HepG2 (cell line): ENCODE data around the gene JMJD8. TPM values are rescaled to one million over a fixed set of nuclear protein-coding genes. Genes with fewer than 3 reads are reported as not detected.

Experiments used
- ATAC-seq: fragments of 200-7000 bp; cut with Tn5 transposase; 3 replicates; pipeline ENCODE4 v1.9.1; 2020; ENCODE audit warnings: mild to moderate bottlenecking, moderate library complexity
- BruUV-seq: library from RNA; stranded (reverse); fragments of 400-500 nt; replicated peaks from 2 replicates; lab custom pipeline; 2021; lab: Mats Ljungman, UMichigan
- CTCF ChIA-PET: fragments of 300-600 bp; formaldehyde crosslinking; extraction: SDS; loops from one replicate; lab custom pipeline; 2021; ENCODE audit warnings: low total read pairs, inconsistent platforms, low intra/inter-chr PET ratio; lab: Yijun Ruan, JAX
- POLR2A ChIA-PET: fragments of 350-600 bp; sonication (Branson Sonifier 250); formaldehyde crosslinking; loops from one replicate; lab custom pipeline; 2020; ENCODE audit warnings: antibody characterized with exemption, inconsistent platforms; lab: Yijun Ruan, JAX
- DNase-seq: peaks from one replicate; pipeline ENCODE4 v3.0.0-alpha.2; 2015; ENCODE audit warnings: low spot score
- FAIRE-seq: peaks from 3 replicates; lab custom pipeline; 2011; peaks lifted over from hg19 to GRCh38; lab: Jason Lieb, UNC
- H2AFZ ChIP-seq: one replicate; pipeline ENCODE4 v1.6.1; 2011; ENCODE audit warnings: low read length, inconsistent platforms
- H3K27ac ChIP-seq: fragments of 300-600 bp; 3 replicates; pipeline ENCODE4 v1.8.0; 2011; ENCODE audit warnings: mixed run types, mild to moderate bottlenecking, mixed read lengths, low read length, inconsistent platforms; ENCODE audit not compliant: insufficient read depth; ENCODE audit errors: extremely low read length
- H3K27me3 ChIP-seq, 2 experiments: fragments of 200-600 bp in 1 of 2; 2 replicates in 1 of 2; 3 replicates in 1 of 2; pipeline versions ENCODE4 v1.6.0 to v1.8.0; 2011; ENCODE audit warnings: low read length in 2 of 2, mild to moderate bottlenecking in 2 of 2, moderate library complexity in 2 of 2, inconsistent platforms in 1 of 2; ENCODE audit not compliant: insufficient read depth in 2 of 2, control insufficient read depth in 1 of 2
- H3K36me3 ChIP-seq, 2 experiments: fragments of 200-600 bp in 1 of 2; replicated peaks in 1 of 2; 2 replicates in 1 of 2; 3 replicates in 1 of 2; pipeline versions ENCODE4 v1.5.1 to v1.8.0; 2011; ENCODE audit warnings: low read length in 2 of 2, inconsistent platforms in 1 of 2; ENCODE audit not compliant: insufficient read depth in 2 of 2, control insufficient read depth in 1 of 2
- H3K4me1 ChIP-seq: 2 replicates; pipeline ENCODE4 v1.5.1; 2012; ENCODE audit warnings: low read length, inconsistent platforms; ENCODE audit not compliant: insufficient read depth
- H3K4me2 ChIP-seq: 2 replicates; pipeline ENCODE4 v1.6.0; 2011; ENCODE audit warnings: low read depth, low read length, inconsistent platforms
- H3K4me3 ChIP-seq, 3 experiments: fragments of 200-600 bp in 1 of 3; sonication (generic), shearing (Covaris generic) in 1 of 3; replicated peaks in 1 of 3; 2 replicates each; pipeline ENCODE4 v1.5.1; 2011 to 2016; ENCODE audit warnings: low read length in 3 of 3, inconsistent platforms in 2 of 3, low read depth in 2 of 3, mild to moderate bottlenecking in 2 of 3, control low read depth in 1 of 3, mixed read lengths in 1 of 3; ENCODE audit not compliant: insufficient read depth in 1 of 3
- H3K79me2 ChIP-seq: one replicate; pipeline ENCODE4 v1.6.1; 2011; ENCODE audit warnings: low read length, inconsistent platforms; ENCODE audit not compliant: insufficient read depth
- H3K9ac ChIP-seq: 2 replicates; pipeline ENCODE4 v1.6.0; 2011; ENCODE audit warnings: mild to moderate bottlenecking, low read depth, low read length, inconsistent platforms; ENCODE audit not compliant: insufficient read depth
- H3K9me3 ChIP-seq: 2 replicates; pipeline ENCODE4 v1.5.1; 2012; ENCODE audit warnings: mild to moderate bottlenecking, low read length
- H4K20me1 ChIP-seq: 2 replicates; pipeline ENCODE4 v1.6.0; 2011; ENCODE audit warnings: inconsistent platforms, mild to moderate bottlenecking, low read length, moderate library complexity; ENCODE audit not compliant: insufficient read depth
- ADNP ChIP-seq: sonication (generic); formaldehyde crosslinking; IDR thresholded peaks from 2 replicates; pipeline ENCODE4 v1.4.0; 2020; ENCODE audit warnings: missing genetic modification reagents
- AGO1 ChIP-seq: fragments of 200-400 bp; formaldehyde crosslinking; IDR thresholded peaks from 2 replicates; pipeline ENCODE4 v1.6.1; 2017; ENCODE audit warnings: mild to moderate bottlenecking, low read depth, low read length, moderate library complexity; ENCODE audit not compliant: poor library complexity, severe bottlenecking
- ATF7-NPFF ChIP-seq: sonication (generic); formaldehyde crosslinking; IDR thresholded peaks from 2 replicates; pipeline ENCODE4 v1.8.1; 2023; ENCODE audit warnings: mild to moderate bottlenecking, low read depth, missing genetic modification reagents, moderate library complexity
- CCDC6 ChIP-seq: sonication (generic); formaldehyde crosslinking; IDR thresholded peaks from 2 replicates; pipeline ENCODE4 v1.8.1; 2022; ENCODE audit warnings: mild to moderate bottlenecking, missing genetic modification reagents, moderate library complexity
- CHD4 ChIP-seq: fragments of 200-600 bp; sonication (generic); IDR thresholded peaks from 2 replicates; pipeline ENCODE4 v1.7.0; 2017; ENCODE audit warnings: mild to moderate bottlenecking, low read length, borderline replicate concordance
- DNMT3B ChIP-seq: conservative IDR thresholded peaks from 2 replicates; pipeline ENCODE4 v1.6.1; 2016; ENCODE audit warnings: missing biosample characterization, control low read depth
- ELK4 ChIP-seq: sonication (generic); formaldehyde crosslinking; IDR thresholded peaks from 2 replicates; pipeline ENCODE4 v1.9.0; 2021; ENCODE audit warnings: missing genetic modification reagents, borderline replicate concordance
- KDM5B ChIP-seq: sonication (generic); formaldehyde crosslinking; IDR thresholded peaks from 2 replicates; pipeline ENCODE4 v1.4.0; 2020; ENCODE audit warnings: missing genetic modification reagents, mild to moderate bottlenecking, borderline replicate concordance
- KLF13 ChIP-seq: sonication (generic); formaldehyde crosslinking; IDR thresholded peaks from 2 replicates; pipeline ENCODE4 v1.4.0; 2020; ENCODE audit warnings: mild to moderate bottlenecking, missing genetic modification reagents
- REL ChIP-seq: sonication (generic); formaldehyde crosslinking; conservative IDR thresholded peaks from 2 replicates; pipeline ENCODE4 v1.8.0; 2022; ENCODE audit warnings: mild to moderate bottlenecking, missing genetic modification reagents, moderate library complexity
- SP140L ChIP-seq: sonication (generic); formaldehyde crosslinking; IDR thresholded peaks from 2 replicates; pipeline ENCODE4 v1.4.0; 2020; ENCODE audit warnings: missing genetic modification reagents, borderline replicate concordance
- TMF1 ChIP-seq: sonication (generic); formaldehyde crosslinking; IDR thresholded peaks from 2 replicates; pipeline ENCODE4 v1.8.1; 2022; ENCODE audit warnings: low read depth, missing genetic modification reagents
- ZFP36L2 ChIP-seq: sonication (generic); formaldehyde crosslinking; IDR thresholded peaks from 2 replicates; pipeline ENCODE4 v1.4.0; 2020; ENCODE audit warnings: missing genetic modification reagents
- ZMYM3 ChIP-seq: sonication (generic); formaldehyde crosslinking; IDR thresholded peaks from 2 replicates; pipeline ENCODE4 v1.5.1; 2020; ENCODE audit warnings: mild to moderate bottlenecking, missing genetic modification reagents
- ZNF160 ChIP-seq: sonication (generic); formaldehyde crosslinking; IDR thresholded peaks from 2 replicates; pipeline ENCODE4 v1.8.0; 2022; ENCODE audit warnings: mild to moderate bottlenecking, inconsistent platforms, missing genetic modification reagents
- ZNF687 ChIP-seq: sonication (generic); formaldehyde crosslinking; IDR thresholded peaks from 2 replicates; pipeline ENCODE4 v1.5.1; 2020; ENCODE audit warnings: mild to moderate bottlenecking, missing genetic modification reagents, moderate library complexity
- WGBS: methylation state at CpG from one replicate; pipeline ENCODE4 v1.1.6; 2017; ENCODE audit warnings: low lambda C conversion rate; 5-methylcytosine and 5-hydroxymethylcytosine counted together
- in situ Hi-C: cut with HindIII; loops from 2 replicates; pipeline ENCODE4 v1.10.0; 2017; ENCODE audit warnings: low pct_unique_long_range_greater_than_20kb; ENCODE audit not compliant: extremely low pct_ligation_motif_present
- intact Hi-C: fragments of 100-400 bp; cut with micrococcal nuclease; formaldehyde crosslinking; loops from one replicate; pipeline ENCODE4 v1.10.0; 2022; ENCODE audit not compliant: unreplicated experiment
- polyA plus RNA-seq, 8 experiments: library from polyadenylated mRNA; depleted of rRNA in 3 of 8; stranded (reverse) in 7 of 8; unstranded in 1 of 8; fragments of >200 nt; fragmentation: Illumina TruSeq in 4 of 8; extraction: Trizol in 4 of 8; gene quantifications; 2 replicates each; pipeline versions ENCODE4 v1.2.1 to v1.2.3, GENCODE V29; 2011 to 2016; ENCODE audit warnings: low read depth in 4 of 8, missing spikeins in 1 of 8, mixed read lengths in 1 of 8; ENCODE audit not compliant: insufficient read depth in 1 of 8
- total RNA-seq, 5 experiments: library from RNA; depleted of rRNA; stranded (reverse); fragments of >200 nt; fragmentation: Illumina TruSeq; extraction: Trizol; gene quantifications; 2 replicates each; pipeline ENCODE4 v1.2.3, GENCODE V29; 2016; ENCODE audit warnings: low read depth in 1 of 5

The JMJD8 gene
- total and polyA plus RNA-seq, 2 of the 13 experiments (the other 11 are each of a cell fraction or from before 2014, with no cell fraction given), result 2.6 to 11.8 TPM

GRCh38 chr16:727291-727977 lies 43.3 kb upstream of the JMJD8 start (continued):
- peak; percentile 77; the same call in 1 of the 2 replicates for TF ChIP-seq ATF7-NPFF (CRISPR knock-in tag)
- peak; percentile 69 for TF ChIP-seq ZNF687 (CRISPR knock-in tag)
- TF ChIP-seq KLF13 (CRISPR knock-in tag), result 0 out of 2 replicates have a peak, but pooled peaks have one; percentile 43
- TF ChIP-seq CHD4, result no peak
- TF ChIP-seq AGO1, result peak; percentile 75

- Histone ChIP-seq H3K9me3 (no peaks in the 10 kb centered on the region), H3K4me1 (peaks cover 16% of the 10 kb centered on the region), H3K27me3 (peaks cover 0 to 3% of the 10 kb centered on the region in 2 experiments; a peak in 1 of 5 replicates), H2AFZ (no peak within 1 kb of the TSS), H3K27ac (no peak within 1 kb of the TSS), H3K4me3 (peak within 1 kb of the TSS; percentile 57 to 82 (median 66)), H4K20me1 (no peaks in the 10 kb centered on the region), H3K4me2 (peak within 1 kb of the TSS; percentile 94), H3K36me3 (no peaks in the 10 kb centered on the region), H3K79me2 (no peaks in the 10 kb centered on the region), H3K9ac (peak within 1 kb of the TSS; percentile 69)
- intact Hi-C loops (no loop called here), in situ Hi-C loops (no loop called here)
- ChIA-PET POLR2A (interaction anchor here (1.1 to 2.6 kb wide), 5 partner anchors 11 to 34 kb away, joined by 3 to 14 read pairs (median 7); partner anchors contain the start of genes CIAO3 and MSLN), CTCF (no interaction called here)
- ATAC-seq (peak; percentile 19), FAIRE-seq (no peak), DNase-seq (no peak)
- no TSS peak for BruUV-seq
- 7% methylated on average over 12 of the region's 88 CpGs for WGBS
- peak; percentile 68 for TF ChIP-seq ZMYM3 (CRISPR knock-in tag)
- TF ChIP-seq CCDC6 (CRISPR knock-in tag), result no peak
- no peak for TF ChIP-seq ELK4
- 0 out of 2 replicates have a peak, but pooled peaks have one; percentile 22 for TF ChIP-seq KDM5B (CRISPR knock-in tag)
- no peak for TF ChIP-seq REL (CRISPR knock-in tag)
- TF ChIP-seq ZFP36L2, result no peak
- TF ChIP-seq ADNP (CRISPR knock-in tag), result no peak
- 0 out of 2 replicates have a peak, but pooled peaks have one; percentile 29 for TF ChIP-seq ZNF160 (CRISPR knock-in tag)
- no peak for TF ChIP-seq DNMT3B (CRISPR knock-in tag)
- no peak for TF ChIP-seq SP140L (CRISPR knock-in tag)
- TF ChIP-seq TMF1 (CRISPR knock-in tag), result no peak
Measured at GRCh38 chr16:726438-727290, 42.5 kb upstream of the JMJD8 start, which contains the start of the genes CCDC78 and HAGHL. Gene CCDC78, minus strand, starts transcription at chr16:726443. Its CDS starts 76 bp downstream, at chr16:726367. Gene HAGHL, plus strand, starts transcription at chr16:727106. Its CDS starts 404 bp downstream, at chr16:727510.
